ENCODE results near the gene MCC.

Gene MCC

DNA sequence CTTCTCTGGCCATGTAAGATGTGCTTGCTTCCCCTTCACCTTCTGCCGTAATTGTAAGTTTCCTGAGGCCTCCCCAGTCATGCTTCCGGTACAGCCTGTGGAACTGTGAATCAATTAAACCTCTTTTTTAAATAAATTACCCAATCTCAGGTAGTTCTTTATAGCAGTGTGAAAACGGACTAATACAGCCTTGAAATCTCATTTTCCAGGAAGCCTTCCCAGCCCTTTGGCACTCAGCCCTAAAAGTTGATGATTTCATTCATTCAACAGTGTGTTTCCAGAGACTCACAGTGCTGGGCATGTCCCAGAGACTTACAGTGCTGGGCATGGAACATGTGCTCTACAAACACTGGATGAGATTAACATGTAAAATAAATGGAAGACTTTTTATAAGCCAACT, 375.8 kb downstream of the MCC start:
- DNase-seq = no peak
- no peak for TF ChIP-seq POLR2A (IDR thresholded peaks at IDR 0.05; ENCODE audit: low read length)
- no peak for TF ChIP-seq GATA1 (IDR thresholded peaks at IDR 0.05; ENCODE audit: low read depth, low read length)

DNA sequence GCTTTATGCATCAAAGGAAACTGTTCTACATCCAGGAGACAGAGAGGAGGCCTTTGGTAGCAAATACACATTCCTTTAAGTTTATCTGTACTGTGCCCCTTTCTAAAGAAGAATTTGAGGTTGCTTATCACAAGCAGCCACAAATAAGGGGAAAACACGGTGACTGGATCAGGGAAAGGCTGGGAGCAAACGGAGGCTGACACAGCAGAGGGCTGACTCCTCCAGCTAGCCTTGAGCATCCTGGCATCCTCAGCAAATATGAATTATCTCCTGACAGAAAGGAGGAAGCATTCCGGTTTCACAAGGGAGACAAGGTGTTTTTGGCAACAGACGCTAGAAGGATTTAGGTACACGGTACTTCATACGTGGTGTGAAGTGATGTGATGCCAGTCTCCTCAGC, 378.1 kb downstream of the MCC start:
- no peak for DNase-seq
- TF ChIP-seq GATA1 (IDR thresholded peaks at IDR 0.05; ENCODE audit: low read depth, low read length) = no peak

GRCh38 chr5:113109344-113109743, 378.9 kb downstream of the MCC start:
- TF ChIP-seq GATA1 (IDR thresholded peaks at IDR 0.05; ENCODE audit: low read depth, low read length) (no peak), POLR2A (IDR thresholded peaks at IDR 0.05; ENCODE audit: low read length) (no peak)
- DNase-seq = no peak

- TF ChIP-seq GATA1 (IDR thresholded peaks at IDR 0.05; ENCODE audit: low read depth, low read length) (no peak), POLR2A (IDR thresholded peaks at IDR 0.05; ENCODE audit: low read length) (no peak)
- no peak for DNase-seq
Observed at GRCh38 chr5:113108485-113108884, 379.8 kb downstream of the MCC start.

DNA sequence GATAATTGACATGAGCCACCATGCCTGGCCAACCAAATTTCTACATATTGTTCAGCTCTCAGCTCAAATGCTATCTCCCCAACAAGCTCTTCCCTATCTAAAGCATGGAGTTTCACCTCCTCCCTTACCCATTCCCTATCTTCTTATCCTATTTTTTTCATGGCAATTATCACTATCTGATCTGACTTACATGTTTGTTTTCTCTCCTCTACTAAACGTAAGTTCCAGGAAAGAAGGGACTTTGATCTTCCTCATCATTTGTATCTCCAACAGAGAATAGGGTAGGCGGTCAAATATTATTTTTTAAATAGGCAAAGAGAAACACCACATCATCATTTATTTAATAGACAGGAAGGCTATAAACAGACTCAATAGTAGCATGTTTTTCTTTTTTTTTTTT, 381.4 kb downstream of the MCC start:
- TF ChIP-seq GATA1 (IDR thresholded peaks at IDR 0.05; ENCODE audit: low read depth, low read length) (no peak), POLR2A (IDR thresholded peaks at IDR 0.05; ENCODE audit: low read length) (no peak)
- no peak for DNase-seq

- DNase-seq = no peak
- no peak for TF ChIP-seq POLR2A (IDR thresholded peaks at IDR 0.05; ENCODE audit: low read length)
Observed at GRCh38 chr5:113105693-113106280, 382.5 kb downstream of the MCC start.

DNA sequence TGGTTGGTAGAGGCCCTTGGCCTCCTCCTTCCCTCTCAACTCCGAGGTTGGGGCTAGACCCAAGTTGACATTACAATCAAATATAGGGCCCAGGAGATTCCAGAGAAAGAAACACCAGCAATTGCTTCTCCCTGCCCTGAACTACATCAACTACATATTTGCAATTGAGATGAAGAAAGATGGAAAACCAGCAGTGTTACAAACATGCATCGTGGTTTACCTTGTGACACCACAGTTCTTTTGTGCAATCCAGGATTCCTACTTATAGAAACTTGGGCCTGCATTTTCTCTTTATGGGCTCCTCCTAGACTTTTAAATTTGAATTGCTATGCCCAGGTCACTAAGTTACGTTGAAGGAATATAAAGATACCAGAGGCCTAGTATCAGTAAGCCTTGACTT, 384.9 kb downstream of the MCC start:
- no peak for DNase-seq
- TF ChIP-seq POLR2A (IDR thresholded peaks at IDR 0.05; ENCODE audit: low read length) = no peak
- TF ChIP-seq GATA1 (IDR thresholded peaks at IDR 0.05; ENCODE audit: low read depth, low read length) = no peak

DNA sequence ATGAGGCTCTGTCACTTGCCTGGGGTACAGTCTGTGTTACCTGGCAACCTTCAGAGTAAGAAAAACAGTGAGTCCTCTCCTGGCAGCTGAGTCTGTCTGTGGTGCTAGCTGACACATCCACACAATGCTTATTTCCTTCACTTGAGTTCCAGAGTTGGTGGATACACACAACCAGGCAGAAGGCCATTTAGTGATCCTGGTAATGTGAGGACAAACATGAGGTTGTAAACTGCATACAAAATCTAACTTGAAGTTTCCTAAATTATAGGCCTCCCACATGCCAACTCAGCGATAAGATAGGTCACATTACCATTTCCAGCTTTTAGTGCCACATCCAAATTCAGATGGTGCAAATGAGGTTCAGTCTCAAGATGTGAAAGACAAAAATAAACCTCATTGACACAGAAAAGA, 386.1 kb downstream of the MCC start:
- DNase-seq = no peak
- no peak for TF ChIP-seq POLR2A (IDR thresholded peaks at IDR 0.05; ENCODE audit: low read length)
- no peak for TF ChIP-seq GATA1 (IDR thresholded peaks at IDR 0.05; ENCODE audit: low read depth, low read length)

DNA sequence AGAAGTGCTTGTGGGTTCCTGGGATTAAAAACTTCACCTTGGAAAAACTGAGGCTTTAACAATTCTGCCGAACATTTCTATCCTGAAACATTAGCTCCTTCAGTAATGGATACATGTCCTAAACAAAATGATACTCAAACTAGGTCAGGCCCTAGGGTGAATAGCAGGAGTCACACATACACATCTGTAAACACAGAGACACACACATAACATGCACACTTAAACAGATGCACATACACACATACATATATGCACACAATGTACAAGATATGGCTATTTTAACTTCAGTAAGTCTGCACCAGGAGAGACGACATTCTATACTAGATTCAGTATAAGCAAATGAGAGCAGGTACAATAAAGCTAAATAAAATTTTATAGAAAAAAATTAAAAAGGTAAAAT, 387.3 kb downstream of the MCC start:
- no peak for TF ChIP-seq GATA1 (IDR thresholded peaks at IDR 0.05; ENCODE audit: low read depth, low read length)
- no peak for TF ChIP-seq POLR2A (IDR thresholded peaks at IDR 0.05; ENCODE audit: low read length)
- no peak for DNase-seq

GRCh38 chr5:113099822-113100221, 388.4 kb downstream of the MCC start:
- no peak for DNase-seq
- no peak for TF ChIP-seq POLR2A (IDR thresholded peaks at IDR 0.05; ENCODE audit: low read length)
- TF ChIP-seq GATA1 (IDR thresholded peaks at IDR 0.05; ENCODE audit: low read depth, low read length) = no peak

DNA sequence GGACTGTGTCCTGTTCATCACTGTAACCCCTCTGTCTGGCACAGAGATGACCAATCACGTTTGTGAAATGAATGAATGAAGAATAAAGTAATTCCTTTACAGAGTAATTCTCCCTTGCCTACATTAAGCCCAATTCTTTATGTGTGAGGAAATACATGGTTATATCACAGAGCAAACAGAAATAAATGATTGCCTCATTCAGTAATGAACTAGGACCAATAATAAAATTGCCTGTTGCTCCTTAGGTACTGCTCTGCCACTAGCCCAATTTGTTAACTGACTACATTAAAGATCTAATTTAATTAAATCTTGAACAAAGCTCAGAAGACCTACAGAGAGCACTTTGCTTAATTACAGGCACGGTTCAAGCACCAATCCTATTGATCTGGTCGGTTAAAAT, 389.9 kb downstream of the MCC start:
- no peak for DNase-seq
- no peak for TF ChIP-seq GATA1 (IDR thresholded peaks at IDR 0.05; ENCODE audit: low read depth, low read length)
- no peak for TF ChIP-seq POLR2A (IDR thresholded peaks at IDR 0.05; ENCODE audit: low read length)

DNA sequence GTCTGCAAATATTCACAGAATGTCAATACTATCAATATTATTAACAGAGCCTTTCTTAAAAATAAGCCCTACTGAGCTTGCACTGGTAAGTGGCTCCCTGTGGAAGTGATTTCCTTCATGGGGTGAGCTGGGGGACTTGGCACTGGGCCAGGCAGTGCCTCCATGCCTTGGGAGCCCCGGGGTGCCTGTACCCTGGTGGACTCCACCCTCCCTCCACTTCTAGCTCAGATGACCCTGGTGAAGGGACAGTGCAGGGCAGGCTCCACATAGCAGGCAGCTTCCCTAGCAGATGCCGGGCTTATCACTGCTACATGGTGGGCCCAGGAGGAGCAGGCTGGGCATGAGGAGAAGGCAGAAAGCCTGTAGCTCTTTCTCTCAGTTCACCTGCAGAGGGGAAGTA, 392.4 kb downstream of the MCC start:
- no peak for DNase-seq
- TF ChIP-seq POLR2A (IDR thresholded peaks at IDR 0.05; ENCODE audit: low read length) (no peak), GATA1 (IDR thresholded peaks at IDR 0.05; ENCODE audit: low read depth, low read length) (no peak)

DNA sequence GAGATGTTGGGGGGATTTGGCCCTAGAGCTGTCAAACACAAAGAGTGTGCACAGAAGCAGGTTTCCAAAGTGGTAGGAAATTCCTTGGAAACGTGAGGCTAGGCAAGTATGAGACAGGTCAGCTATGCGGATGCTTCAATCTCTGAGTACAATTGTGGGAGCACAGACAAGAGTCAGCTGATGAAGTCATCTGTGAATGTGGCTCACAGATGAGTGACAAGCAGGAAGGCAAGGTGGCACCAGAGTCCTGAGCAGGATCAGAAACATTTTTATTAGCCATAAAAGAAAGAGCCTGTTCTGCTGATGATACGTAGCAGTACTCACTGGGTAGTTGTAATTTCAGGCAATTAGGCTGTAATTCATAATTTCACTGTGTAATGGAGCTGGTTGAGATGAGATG, 394.7 kb downstream of the MCC start:
- no peak for TF ChIP-seq GATA1 (IDR thresholded peaks at IDR 0.05; ENCODE audit: low read depth, low read length)
- no peak for TF ChIP-seq POLR2A (IDR thresholded peaks at IDR 0.05; ENCODE audit: low read length)
- DNase-seq = no peak

- no peak for DNase-seq
- TF ChIP-seq GATA1 (IDR thresholded peaks at IDR 0.05; ENCODE audit: low read depth, low read length) = no peak
- no peak for TF ChIP-seq POLR2A (IDR thresholded peaks at IDR 0.05; ENCODE audit: low read length)
Observed at GRCh38 chr5:113092683-113093082, 395.6 kb downstream of the MCC start.

DNA sequence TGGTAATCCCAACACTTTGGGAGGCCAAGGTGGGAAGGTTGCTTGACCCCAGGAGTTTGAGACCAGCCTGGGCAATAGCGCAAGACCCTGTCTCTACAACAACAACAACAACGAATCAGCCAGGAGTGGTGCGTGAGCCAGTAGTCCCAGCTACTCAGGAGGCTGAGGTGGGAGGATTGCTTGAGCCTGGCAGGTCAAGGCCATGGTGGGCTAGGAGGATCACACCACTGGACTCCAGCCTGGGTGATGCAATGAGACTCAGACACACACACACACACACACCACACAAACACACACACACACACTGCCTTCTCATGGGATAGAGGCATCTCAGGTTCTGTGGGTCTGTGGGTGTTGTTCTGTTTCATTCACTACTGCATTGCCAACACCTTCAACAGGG, 396.6 kb downstream of the MCC start:
- DNase-seq = no peak
- TF ChIP-seq POLR2A (IDR thresholded peaks at IDR 0.05; ENCODE audit: low read length) = no peak
- no peak for TF ChIP-seq GATA1 (IDR thresholded peaks at IDR 0.05; ENCODE audit: low read depth, low read length)

Measured in erythroblast (primary cell).